ENCODE data around the gene SEMA5B. TPM values are rescaled to one million over a fixed set of nuclear protein-coding genes. Genes with fewer than 3 reads are reported as not detected.

Gene SEMA5B
- polyA plus RNA-seq, 1 donor = 23.8 TPM

DNA sequence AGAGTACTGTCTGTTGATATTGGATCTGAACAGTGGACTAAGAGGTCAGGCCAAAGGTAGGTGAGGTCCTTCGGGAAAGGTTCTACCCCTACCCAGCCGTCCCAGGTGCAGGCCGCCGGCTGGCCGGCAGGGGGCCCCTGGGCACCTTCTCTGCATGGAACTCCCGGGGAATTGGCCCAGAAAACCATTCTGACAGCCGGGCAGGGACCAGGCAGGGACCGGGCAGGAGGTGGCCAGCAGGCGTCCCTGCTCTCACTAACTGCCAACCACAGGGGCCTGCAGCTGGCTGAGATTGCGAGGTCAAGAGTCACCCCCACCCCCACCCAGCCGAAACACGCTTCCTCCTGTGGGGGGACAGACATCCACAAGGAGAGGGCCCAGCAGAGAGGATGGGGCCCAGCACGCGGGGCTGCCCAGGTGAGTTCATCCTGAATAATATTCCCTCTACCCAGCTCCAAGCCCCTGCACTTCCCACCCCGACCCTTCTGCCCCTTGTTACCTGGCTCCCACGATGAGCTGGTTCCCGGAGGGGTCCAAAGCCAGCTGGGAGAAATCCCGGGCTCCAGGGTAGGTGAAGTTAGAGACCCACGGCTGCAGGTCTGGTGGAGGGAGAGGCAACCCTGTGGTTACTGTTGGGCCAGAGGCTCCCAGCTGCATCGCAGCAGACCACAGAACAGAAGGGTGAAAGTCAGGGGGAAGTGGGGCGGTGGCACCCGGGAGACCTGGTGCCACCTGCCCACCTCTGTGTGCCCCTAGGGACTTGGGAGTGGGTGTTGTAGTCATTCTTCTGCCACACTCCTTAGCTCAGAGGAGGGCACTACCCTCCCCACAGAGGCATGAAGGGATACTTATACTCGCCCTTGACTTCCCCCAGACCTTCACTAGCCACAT is 84.4 kb downstream of the SEMA5B start:
- peak; percentile 45 for DNase-seq

DNA sequence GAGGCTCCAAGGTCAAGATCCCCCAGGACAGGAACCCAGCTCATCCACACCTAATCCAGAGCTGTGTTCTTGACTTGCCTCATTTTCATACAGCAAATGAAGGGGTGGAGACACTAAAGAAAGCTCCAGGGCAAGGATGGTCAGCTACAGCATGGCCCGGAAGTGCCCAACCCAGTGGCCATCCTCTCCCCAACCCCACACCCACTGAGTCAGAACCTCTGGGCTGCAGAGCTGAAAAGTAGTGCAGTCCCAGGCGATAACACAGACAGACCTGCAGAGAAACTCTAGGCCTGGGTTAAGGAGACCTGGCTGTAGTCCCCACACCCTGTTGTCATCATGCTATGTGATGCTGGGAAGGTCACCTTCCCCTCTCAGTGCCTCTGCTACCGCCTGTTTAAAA is 85.3 kb downstream of the SEMA5B start:
- no peak for DNase-seq

DNA sequence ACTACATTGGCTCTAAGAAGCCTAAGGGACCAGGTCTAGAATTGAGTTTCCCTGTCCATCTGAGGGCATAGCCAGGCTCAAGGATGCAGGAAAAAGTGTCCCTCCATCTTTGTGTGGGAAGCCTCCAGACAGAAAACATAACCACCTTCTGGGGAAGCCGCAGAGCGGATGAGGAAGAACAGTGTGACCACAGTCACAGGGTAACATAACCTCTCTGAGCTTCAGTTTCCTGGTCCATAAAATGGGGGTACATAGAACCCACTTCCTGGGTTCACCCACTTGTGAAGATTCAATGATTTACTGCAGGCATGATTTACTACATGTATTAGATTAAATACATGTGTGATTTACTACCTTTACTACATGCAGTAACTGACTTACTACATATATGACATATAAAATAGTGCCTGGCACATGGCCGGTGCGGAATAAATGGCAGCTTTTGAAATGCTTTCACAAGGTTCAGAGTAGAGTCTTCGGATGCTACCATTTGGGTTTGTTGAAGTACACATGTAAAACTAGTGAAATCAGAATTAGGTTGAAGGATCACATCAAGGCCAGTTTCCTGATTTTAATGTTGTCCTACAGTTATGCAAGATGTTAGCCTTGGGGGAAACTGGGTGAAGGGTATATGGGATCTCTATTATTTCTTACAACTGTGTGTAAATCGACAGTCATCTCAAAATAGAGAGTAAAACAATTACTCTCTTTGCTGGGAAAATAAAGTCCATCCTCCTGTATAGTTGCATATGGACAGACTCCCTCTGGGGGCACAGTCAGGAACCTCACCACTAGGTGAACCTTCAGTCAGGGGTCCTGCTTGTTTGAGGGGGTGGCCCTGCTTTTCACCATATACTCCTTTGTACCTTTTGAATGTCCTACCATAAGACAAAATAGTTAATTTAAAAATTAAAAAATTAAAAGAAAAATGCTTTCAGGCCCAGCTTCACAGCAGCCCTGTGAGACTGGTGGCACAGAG is 86.0 kb downstream of the SEMA5B start:
- no peak for DNase-seq

DNA sequence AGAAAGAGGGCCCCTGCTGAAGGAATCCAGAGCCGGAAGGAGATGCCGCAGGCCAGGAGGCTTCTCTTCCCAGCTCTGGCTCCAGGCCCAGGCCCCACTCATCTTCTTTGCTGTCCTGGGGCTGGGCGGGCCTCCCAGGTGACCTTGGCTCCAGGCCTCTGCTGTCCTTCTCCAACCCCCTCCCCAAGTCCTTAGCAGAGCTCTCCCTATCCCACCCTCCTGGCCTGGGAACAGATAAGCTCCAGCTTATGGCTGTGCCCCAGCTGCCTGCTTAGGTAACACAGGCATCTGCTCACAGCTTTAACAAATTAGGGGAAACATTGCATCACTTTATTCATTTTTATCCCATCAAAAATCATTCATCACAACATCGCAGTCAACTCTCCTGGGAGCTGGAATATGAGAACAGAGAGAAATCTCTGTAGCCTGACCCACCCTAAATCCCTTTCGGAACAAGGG is 86.9 kb downstream of the SEMA5B start:
- no peak for DNase-seq

DNA sequence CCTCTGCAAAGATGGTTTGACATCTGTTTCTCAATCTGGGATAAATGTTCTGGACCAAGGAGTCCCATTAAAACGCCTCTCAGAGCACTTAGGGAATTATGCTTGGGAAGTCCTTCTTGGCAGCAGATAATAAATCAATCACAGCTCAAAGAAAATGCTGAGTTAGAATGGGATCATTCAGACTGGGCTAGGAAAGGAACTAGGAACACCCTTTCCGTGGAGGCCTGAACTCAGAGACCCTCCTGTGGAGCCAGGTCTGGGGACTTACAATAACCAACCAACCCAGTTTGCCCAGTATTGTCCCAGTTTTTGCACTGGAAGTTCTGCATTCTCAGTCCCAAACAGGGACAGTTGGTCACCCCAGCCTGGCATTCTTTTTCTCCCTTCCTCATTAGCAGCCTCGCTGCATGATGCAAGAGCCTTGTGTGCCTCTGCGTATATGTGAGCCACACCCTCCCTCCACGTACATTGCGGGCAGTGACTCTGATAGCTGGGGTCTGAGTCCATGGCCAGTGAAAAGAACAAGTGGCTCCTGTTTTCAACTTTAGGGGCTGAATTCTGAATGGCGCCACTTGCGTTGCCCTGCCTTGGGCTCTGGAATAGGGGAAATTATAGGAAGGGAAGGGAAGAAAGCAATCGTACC is 88.7 kb downstream of the SEMA5B start:
- no peak for DNase-seq

DNA sequence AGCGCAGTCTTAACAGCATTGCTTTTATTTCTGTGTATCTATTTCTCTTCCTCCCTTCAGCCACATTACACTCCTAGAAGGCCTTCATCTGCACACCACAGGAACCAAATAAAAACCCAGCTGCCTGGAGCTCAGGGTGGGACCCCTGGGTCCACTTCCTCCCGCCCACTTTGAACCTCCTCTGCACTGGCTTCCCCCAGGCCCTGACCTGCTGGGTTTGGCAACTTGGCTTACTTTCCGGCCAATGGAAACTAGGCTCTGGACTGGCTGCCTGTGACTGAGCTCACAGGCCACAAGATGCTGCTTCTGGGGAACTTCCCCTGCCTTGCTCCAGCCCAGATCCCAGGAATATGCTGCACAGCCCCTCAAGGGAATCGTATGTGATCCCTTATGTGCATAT is 89.8 kb downstream of the SEMA5B start:
- no peak for DNase-seq

DNA sequence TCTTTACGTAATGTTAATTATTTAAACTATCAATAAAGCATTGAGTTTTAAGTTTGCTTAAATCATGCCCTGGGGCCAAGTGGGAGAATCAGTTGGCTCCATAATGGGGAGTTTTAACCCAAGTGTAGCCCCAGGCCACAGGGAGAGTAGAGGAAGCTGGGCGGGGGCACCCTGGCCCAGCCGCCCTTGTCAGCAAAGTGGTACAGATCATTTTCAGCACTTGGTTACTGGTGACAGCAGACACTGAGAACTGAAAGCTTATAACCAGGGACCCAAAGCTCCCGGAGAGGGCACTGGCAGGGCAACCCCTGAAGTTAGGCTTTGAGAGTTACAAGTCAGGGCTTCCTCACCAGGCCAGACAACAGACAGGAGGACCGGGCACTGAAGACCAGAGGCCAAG is 90.6 kb downstream of the SEMA5B start:
- DNase-seq = no peak

DNA sequence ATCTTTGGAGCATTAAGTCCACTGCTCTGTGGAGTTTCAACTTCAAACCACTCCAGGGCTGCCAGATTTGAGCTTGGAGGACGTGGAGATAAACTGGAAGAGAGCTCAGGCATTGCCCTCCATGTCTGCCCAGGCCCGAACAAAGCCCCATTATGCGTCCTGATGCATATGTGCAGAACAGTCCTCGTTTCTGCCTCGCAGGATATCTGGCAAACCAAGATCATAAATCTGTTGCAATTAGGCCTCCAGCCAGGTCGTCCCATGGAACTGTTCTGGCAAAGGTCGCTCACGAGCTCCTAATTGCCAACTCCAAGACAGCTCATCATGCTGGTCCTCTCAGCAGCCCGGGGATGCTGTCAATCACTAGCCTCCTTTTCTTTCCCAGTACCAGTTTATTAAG is 91.2 kb downstream of the SEMA5B start:
- no peak for DNase-seq

DNA sequence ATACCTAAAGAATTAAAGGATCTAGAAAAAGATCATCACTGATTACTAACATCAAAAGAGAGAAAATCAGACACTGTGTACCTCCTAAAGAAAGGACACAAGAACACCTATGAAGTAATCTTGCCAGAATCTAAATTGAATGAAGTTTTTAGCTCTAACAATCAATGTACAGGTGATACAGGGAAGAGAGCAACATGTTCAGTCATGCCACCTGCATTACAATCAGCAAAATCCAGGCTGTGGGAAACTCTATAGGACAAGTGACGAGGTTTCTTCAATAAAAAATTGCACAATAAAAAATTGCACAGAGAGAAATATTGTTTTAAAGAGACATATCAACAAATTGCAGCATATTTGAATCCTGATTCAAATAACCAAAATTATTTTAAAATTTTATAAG is 93.3 kb downstream of the SEMA5B start:
- no peak for DNase-seq

DNA sequence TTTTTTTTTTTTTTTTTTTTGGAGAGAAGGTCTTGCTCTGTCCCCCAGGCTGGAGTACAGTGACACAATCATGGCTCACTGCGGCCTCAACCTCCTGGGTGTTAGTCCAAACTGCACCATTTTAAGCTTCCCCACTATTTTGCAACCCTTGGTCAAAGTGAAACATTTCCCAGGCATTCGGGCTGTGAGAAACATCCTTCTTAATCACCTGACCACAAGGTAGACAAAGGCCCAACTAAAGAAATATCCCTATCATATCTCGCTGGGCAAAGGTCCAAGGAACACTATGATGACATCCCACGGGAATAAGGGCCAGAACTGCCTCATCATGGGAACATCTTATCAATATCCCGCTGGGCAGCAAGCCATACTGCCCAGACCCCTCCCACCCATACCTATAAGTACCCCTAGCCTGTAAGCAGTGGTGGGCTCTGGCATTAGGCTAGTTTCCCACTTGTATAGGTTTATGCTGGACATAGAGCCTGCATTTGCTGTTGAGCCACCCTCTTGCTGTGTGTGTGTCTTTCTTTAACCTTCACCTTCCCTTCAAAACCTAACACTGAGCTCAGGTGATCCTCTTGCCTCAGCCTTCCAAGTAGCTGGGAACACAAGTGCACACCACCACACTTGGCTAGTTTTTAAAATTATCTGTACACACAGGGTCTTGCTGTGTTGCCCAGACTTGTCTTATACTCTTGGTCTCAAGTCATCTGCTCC is 95.2 kb downstream of the SEMA5B start:
- no peak for DNase-seq

DNA sequence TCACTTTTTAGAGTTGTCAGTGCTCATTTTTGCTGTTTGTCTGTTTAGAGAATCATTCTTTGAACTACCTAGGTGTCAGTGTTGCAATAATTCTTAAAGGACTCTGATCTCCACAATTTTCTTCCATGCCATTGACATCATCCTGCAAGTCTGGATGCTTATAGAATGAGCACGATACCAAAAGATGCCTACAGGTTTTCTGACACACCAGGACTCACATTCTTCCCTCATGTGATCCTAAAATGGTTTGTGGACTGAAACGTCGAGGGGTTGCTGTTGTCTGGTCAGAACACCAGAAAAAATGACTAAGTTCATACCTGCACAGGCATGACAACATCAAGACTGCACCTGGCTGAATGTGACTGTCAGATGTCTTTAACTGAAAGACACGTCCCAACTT is 95.9 kb downstream of the SEMA5B start:
- DNase-seq = no peak

DNA sequence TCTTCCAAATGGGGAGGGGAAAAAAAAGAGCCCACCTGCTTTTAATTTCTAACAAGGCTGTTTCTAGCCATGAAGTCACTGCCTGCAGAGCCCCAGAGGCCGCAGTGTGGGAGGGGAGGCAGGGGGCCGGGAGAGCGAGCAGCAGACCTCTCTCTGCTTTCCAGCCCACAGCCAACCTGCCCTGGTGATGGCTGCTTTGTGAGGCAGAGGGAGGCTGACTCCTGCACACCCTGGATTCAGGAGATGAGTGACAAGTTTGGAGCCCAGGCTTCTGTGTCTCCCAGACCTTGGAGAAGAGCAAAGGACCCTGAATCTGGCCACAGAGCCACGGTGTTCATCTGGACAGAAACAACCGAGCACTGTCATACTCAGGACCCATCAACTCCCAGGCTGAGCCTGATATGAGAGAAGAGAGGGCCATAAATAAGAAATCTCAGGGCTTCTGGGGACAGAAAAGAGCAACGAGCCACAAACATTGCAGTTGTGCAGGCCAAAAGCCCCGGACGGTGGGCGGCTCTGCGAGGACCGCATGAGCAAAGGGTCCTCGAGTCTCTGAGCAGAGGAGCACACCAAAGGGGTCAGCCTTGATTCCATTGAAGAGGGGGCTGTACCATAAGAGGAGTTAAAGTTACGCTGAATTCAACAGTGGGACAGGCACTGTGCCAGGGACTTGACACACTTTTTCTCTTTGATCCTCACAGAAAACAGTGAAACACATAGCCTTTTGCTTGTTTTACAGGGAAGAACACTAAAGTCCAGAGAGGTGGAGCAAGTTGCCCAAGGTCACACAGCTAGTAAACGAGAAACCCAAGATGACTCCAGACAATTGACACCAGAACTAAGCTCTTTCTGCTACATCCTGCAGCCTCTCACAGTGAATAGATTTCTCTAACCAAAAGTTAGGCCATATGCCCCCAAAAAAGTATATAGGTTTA is 97.2 kb downstream of the SEMA5B start:
- no peak for DNase-seq

DNA sequence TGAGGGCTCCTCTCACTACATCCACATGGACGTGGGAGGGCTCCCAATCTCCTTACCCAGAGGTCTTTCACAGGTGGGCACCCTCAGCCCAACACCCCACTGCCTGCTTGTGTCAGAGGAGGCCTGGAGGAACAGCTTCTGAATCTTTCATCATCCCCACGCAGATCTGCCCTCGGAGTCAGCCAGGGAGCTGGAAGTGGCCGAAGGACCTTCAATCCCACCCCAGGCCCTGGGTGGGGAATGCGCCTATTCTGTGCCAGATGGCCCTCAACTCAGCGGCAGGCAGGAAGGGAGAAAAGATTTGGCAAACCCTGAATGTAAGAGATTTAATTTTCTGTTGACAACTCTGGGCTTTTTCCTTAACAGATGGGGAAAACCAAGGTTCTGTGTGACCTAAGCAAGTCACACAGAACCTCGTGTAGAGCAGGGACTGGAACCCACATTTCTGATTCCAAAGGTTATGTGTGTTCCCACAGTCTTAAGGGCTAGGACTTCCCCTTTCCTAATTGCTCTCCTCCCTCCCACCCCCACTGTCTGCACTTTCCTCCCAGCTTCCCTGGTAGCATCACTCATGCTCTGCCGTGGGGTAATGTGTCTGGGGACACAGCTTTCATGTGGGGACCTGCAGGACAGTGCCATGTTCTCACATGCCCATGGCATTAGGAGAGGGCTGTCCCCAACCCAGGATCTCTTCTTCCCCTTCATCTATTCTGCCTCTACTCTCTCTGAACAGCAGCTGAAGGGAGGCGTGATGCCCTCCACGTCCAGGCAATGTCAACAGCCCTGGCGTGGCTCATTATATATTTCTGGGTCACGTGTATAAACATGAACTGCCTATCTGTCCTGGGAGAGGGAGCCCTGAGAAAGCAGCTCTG is 98.1 kb downstream of the SEMA5B start:
- DNase-seq = no peak

DNA sequence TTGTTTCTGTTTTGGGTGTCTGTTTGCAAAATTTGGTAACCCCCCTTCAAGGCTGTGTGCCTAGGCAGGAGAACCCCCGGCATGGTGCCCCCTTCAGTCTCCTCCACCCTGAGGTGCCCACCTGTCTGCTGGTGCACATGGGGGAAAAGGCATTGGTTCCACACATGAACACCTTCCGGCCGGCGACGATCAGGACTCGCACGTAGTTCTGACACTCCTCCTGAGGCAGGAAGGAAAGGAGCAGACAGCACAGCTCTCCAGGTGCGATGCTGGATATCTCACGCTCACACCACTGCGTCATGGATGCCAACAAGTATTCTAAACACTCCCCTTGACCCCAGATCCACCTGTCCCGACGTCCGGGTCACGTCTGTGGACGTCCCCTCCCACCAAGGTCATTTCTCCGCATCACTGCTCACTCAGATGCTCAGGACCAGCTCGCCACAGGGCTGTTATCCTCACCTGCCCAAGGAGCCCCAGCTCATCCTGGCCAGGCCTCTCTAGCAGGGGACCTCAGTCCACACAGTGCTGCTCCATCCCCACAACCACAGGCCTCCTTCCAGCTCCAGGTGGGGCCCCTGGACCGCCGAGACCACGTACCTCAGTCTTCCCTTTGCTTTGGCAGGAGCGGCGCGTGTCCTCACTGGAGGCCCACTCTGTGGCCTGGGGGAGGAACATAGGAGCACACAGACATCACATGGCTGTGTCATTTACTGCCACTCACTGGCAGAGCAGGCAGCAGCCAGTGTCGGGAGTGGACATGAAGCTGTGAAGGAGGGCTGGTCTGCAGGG is 99.0 kb downstream of the SEMA5B start:
- DNase-seq = no peak

DNA sequence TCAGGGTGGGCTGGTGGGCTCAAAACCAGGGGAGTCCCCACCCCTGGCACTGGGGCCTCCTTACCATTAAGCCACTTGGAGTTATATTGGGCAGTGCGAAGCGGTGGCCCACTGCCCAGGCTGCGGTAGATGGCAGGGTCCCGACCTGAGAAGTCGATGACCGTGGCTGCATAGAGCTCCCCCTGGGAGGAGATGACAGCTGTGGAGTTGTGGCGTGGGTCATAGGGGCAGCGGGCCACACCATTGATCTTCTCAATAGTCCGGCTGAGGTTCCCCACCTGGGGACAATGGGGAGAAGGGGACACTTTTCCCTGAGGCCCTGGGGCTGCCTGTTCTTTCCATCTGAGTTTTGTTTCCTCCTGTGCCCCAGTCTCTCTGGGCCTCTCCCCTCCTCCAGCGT is 99.8 kb downstream of the SEMA5B start:
- no peak for DNase-seq

DNA sequence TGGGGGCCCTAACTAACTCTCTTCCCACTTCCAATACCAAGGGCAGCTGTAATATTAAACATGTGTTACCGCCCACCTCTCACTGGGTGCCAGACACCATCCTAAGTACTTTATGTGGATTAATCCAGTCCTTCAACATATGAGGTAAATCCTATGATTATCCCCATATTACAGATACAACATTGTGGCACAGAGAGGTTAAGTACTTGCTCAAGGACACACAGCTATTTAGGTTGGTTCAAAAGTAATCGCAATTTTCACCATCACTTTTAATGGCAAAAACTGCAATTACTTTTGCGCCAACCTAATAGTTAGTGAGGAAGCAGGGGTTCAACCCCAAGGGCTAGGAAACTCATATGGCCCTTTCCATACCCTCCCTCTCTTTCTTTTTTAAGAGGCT is 100.8 kb downstream of the SEMA5B start:
- no peak for DNase-seq

DNA sequence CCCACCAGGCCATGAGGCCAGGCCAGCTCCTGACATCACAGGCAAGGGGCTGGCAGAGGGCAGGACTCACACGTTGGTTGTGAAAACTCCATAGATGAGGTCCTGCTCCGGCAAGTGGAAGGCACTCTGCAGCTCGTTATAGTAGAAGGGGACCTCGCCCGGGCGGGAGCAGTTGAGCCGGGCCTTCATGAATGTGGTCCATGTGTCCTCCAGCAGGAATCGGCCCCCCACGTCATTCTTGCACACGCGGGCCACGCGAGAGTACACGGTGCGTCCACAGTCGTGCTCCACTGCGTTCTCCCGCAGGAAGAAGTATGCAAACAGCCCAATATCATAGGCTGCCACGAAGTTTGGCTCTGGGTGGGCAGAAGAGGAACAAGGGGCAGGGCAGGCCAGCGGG is 101.2 kb downstream of the SEMA5B start:
- DNase-seq = no peak

DNA sequence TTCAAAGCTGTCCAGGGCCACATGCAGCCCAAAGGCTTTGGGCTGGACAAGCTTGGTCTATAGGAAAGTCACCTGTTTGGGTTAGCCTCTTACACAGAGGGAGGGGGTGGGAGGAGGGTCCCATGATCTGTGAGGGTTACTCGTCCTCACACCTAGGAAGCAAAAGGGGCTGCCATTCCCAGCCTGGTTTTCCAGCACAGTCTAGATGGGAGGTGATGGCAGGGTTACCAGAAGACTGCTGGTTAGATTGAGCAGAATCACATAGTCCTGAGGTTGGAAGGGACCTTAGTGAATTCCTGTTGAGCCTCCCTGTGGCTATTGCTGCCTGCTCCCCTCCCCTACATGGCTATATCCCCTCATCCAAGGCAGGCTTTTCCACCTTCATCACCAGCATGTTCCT is 101.8 kb downstream of the SEMA5B start:
- DNase-seq = no peak

DNA sequence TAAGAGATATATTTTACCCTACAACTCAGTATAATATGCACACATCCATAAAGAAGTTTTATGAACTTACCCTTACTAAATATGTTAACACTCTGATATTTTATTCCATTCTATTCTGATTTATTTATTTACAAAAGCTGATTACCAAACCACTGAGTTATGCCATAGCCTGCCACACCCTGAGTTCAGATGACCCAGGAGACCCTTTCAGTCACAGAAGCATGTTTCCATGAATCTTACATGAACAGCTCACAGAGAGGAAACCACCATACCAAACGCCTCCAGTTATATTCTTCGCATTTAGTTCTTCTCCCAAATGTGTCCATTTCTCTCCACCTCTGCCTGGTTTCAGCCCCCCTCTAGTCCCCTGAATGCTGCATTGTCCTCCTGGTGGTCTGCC is 103.5 kb downstream of the SEMA5B start:
- DNase-seq = no peak
